ENCODE data around the gene GRM8.

GRCh38 chr7:126774077-126774476 lies 478.7 kb downstream of the GRM8 start:
- TF ChIP-seq CTCF (IDR thresholded peaks at IDR 0.05), result no peak
- no peak for TF ChIP-seq POLR2A (IDR thresholded peaks at IDR 0.05)
